DND-41 (cell line): Measurements from ENCODE around the gene SSMEM1.

Source experiments
- EZH2 ChIP-seq: IDR thresholded peaks from 3 replicates; pipeline ENCODE4 v1.6.1; 2012; ENCODE audit warnings: borderline replicate concordance, low read depth, mild to moderate bottlenecking, moderate library complexity, low read length, inconsistent platforms; ENCODE audit not compliant: severe bottlenecking
- TF ChIP-seq, protein P1 (sequence below): IDR thresholded peaks from 2 replicates; pipeline ENCODE4 v1.5.1; 2012; ENCODE audit warnings: borderline replicate concordance, low read length, moderate library complexity, mild to moderate bottlenecking; ENCODE audit not compliant: poor library complexity, severe bottlenecking; ENCODE audit errors: extremely low read depth

DNA sequence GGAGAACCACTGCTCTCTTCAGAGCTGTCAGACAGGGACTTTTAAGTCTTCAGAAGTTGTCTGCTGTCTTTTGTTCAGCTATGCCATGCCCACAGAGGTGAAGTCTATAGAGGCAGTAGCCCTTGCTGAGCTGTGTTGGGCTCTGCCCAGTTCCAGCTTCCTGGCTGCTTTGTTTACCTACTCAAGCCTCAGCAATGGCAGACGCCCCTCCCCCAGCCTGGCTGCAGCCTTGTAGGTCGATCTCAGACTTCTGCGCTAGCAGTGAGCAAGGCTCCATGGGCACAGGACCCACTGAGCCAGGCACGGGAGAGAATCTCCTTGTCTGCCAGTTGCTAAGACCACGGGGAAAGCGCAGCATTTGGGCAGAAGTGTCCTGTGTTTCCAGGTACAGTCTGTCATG is 46.9 kb downstream of the SSMEM1 start:
- TF ChIP-seq, protein P1, sequence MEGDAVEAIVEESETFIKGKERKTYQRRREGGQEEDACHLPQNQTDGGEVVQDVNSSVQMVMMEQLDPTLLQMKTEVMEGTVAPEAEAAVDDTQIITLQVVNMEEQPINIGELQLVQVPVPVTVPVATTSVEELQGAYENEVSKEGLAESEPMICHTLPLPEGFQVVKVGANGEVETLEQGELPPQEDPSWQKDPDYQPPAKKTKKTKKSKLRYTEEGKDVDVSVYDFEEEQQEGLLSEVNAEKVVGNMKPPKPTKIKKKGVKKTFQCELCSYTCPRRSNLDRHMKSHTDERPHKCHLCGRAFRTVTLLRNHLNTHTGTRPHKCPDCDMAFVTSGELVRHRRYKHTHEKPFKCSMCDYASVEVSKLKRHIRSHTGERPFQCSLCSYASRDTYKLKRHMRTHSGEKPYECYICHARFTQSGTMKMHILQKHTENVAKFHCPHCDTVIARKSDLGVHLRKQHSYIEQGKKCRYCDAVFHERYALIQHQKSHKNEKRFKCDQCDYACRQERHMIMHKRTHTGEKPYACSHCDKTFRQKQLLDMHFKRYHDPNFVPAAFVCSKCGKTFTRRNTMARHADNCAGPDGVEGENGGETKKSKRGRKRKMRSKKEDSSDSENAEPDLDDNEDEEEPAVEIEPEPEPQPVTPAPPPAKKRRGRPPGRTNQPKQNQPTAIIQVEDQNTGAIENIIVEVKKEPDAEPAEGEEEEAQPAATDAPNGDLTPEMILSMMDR: no peak
- TF ChIP-seq EZH2: no peak
